Renal cortex interstitium (tissue), 11 donors: ENCODE measurements around the gene DCAF11. TPM values are rescaled to one million over a fixed set of nuclear protein-coding genes. Genes with fewer than 3 reads are reported as not detected.
A peak's percentile ranks its signal among the peaks of the same experiment; 100 is the strongest.

Experiments
- DNase-seq, 11 donors: peaks; one replicate each; pipeline ENCODE4 v3.0.0-alpha.2; 2013; ENCODE audit warnings: low read depth in 9 of 11, low spot score in 4 of 11; ENCODE audit errors: extremely low read depth in 1 of 11
- polyA plus RNA-seq, 3 donors: library from polyadenylated mRNA; unstranded; fragments of 120-200 nt; gene quantifications; one replicate each; pipeline ENCODE4 v1.2.1, GENCODE V29; 2013; ENCODE audit not compliant: insufficient read length in 3 of 3

DCAF11 gene
- polyA plus RNA-seq, 3 donors, result 72.3 to 85.0 (median 80.7) TPM

GRCh38 chr14:24108336-24108874 lies 6.2 kb upstream of the DCAF11 start:
- no peak for DNase-seq

GRCh38 chr14:24110060-24110459 lies 4.5 kb upstream of the DCAF11 start:
- DNase-seq, result no peak

GRCh38 chr14:24110523-24110922 lies 4.1 kb upstream of the DCAF11 start:
- no peak for DNase-seq

DNA sequence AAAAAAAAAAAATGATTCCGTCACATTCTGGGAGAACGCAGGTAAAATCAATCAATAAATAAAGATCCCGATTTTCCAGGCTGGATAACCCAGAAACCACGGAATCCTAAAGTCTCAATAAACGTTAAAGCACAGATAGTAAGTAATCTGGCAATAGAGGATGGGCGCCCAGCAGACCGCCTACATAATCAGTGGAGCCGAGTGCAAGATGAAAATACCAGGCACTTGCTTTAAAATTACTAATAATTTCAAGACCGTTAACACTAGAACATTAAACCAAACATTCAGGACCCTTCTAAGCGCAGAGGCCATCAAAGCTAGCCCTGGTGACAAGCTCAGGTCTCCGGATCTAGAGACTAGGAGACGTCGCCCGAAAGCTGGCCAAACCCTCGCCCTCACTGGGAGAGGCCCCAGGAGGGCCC lies 1.2 kb upstream of the DCAF11 start:
- no peak for DNase-seq

- DNase-seq, result peak in 9 of 11 donors; percentile 74 to 86 (median 80)
These were observed 611 bp upstream of the DCAF11 start for GRCh38 chr14:24113801-24114531.

DNA sequence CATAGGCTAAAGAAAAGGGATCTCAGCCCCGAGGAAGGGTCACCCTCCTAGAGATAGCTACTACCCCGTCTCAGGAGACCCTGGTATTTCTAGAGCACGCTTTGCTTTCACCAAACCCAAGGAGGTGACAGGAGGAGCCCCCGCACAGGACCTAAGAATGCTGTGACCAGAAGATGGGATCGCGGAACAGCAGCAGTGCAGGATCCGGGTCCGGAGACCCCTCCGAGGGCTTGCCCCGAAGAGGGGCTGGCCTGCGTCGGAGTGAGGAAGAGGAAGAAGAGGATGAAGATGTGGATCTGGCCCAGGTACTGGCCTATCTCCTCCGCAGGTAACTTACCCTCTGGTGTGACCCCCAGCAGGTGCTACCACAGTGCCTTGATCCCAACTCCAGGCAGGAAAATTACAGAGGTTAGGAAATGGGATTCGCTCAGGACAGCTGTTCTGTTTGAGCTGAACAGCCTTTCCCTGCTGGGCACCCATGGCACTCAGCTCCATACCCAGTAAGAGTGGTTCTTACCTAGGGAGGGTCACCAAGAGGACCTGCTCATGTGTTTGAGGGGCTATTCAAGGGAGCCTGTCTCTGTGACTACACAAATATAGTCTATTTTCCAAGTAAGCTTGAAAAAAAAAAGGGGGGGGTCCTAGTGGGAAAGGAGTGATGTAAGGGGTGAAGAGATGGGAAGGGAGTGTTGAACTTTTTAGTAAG lies 998 bp downstream of the DCAF11 start:
- no peak for DNase-seq

- no peak for DNase-seq
These were observed 1.7 kb downstream of the DCAF11 start for GRCh38 chr14:24116128-24116814.

- DNase-seq, result no peak
These were observed 2.6 kb downstream of the DCAF11 start for GRCh38 chr14:24117179-24117578.

DNA sequence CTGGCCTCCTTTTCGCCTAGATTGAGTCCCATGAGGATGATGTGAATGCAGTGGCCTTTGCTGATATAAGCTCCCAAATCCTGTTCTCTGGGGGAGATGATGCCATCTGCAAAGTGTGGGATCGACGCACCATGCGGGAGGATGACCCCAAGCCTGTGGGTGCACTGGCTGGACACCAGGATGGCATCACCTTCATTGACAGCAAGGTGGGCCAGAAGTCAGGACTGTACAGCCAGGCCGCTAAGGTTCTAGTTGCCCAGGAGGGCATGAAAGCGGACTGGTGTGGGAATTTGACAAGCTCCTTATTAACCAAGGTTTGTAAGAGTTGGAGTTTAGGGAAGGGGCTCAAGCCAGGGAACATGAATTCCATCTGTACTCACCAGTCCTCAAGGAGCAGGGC lies 5.1 kb downstream of the DCAF11 start:
- DNase-seq, result no peak

- DNase-seq, result no peak
These were observed 6.6 kb downstream of the DCAF11 start for GRCh38 chr14:24121210-24121609.

DNA sequence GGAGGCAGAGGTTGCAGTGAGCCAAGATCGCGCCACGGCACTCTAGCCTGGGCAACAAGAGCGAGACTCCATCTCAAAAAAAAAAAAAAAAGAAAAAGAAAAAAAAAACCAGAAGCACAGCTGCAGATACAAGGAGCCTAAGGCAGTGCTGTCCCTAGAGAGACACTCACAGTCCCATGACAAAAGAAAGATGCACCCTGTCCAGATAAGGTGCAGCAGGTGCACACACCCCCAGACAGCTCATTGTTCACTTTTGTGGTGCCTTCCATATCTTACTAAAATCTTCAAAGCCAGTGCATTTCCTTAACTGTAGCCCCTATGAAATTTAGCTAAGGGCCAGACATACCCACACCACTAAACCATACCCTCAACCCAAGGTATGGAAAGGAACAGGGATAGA lies 7.8 kb downstream of the DCAF11 start:
- DNase-seq, result no peak

- no peak for DNase-seq
These were observed 8.3 kb downstream of the DCAF11 start for GRCh38 chr14:24122898-24123297.

DNA sequence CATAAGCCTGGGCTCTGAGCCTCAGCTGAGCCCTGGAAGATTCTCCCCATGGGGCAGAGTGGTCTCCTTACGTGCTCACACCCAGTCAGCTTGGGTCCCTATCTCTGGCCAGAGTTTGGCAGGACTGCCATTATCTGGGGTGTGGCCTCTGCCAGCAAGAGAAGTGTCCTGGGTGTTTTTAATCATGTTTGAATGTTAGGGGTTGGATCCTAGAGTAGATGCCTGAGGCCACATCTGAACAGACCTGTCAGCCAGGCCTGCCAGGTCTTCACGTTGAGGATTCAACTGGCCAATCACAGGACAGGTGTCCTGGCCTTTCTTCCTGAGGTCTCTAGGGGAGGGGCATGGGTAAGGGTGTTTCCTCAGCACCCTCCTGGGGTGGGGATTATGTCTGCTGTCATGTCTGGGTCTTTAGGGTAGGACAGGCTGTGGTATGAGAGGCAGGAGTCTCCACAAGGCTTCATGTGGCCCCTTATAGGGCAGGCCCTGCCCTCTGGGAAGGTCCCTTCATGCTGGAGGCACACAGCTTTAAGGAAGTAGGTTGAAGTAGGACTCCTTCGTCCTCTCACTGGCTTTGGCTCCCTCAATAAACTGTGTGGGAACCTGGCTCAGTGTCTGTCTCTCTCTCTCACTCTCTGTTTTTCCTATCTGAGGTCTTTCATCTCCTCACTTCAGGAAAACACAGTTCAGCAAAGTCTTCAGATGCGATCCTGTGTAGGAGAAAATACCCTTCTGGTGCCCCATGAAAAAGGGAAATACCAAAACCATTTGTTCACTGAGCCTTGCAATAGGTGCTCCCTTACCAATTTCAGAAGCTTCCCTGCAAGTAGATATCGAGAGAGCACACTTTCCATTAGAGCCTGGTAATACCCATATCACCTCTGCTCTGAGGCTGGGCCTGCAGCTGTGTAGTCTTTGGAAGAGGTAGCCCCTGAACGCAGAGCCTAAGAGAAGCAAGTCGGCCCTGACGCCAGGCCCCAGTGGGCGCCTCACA lies 9.1 kb downstream of the DCAF11 start:
- no peak for DNase-seq

- no peak for DNase-seq
These were observed 12.4 kb downstream of the DCAF11 start for GRCh38 chr14:24126939-24127338.

DNA sequence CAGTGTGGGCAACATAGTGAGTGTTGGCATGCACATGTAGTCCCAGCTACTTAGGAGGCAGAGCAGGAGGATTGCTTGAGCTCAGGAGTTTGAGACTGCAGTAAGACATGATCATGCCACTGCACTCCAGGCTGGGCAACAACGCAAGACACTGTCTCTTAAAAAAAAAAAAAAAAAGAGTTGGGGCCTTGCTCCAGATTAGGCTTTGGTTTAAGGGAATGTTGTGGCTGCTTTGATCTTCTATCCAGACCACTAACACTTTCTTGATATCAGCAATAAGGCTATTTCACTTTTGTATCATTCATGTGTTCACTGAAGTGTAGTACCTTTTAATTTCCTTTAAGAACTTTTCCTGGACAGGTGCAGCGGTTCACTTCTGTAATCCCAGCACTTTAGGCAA lies 13.1 kb downstream of the DCAF11 start:
- no peak for DNase-seq

DNA sequence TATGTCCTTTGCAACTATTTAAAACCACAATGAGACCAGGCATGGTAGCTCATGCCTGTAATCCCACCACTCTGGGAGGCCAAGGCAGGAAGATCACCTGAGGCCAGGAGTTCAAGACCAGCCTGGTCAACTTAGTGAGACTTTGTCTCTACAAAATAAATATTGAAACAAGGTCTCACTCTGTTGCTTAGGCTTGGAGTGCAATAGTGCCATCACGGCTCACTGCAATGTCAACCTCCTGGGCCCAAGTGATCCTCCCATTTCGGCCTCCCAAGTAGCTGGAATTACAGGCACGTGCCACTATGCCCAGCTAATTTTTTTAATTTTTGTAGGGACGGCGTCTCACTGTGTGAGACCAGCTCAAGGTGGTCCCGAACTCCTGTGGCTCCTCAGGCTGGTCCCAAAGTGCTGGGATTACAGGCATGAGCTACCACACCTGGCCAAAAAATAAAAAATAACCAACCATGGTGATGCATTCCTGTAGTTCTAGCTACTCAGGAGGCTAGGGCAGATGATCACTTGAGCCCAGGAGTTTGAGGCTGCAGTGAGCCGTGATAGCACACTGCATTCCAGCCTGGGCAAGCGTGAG lies 14.9 kb downstream of the DCAF11 start:
- DNase-seq, result no peak

DNA sequence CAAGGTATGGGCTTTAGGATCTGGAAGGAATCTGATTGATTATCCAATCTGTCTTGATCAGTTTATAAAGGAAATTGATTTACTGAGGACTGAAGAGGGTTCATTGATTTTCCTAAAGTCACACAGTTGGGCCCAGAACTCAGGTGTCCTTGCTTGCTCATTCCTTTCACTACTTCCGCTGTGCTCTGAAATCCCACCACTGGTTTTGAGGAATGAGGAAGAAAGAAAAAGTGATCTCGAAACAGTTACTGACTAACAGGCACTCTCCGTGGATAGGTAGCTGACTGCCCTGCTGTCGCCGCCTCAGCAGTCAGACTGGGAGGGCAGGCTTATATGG lies 15.8 kb downstream of the DCAF11 start, which contains the start of gene FITM1:
TSS of gene FITM1 (plus strand) at position 280 of the 337 bp plus-strand sequence. CDS start 905 bp downstream, outside the sequence.
- no peak for DNase-seq
